GM23338 (cell line): ENCODE results near the gene TECPR2. TPM values are rescaled to one million over a fixed set of nuclear protein-coding genes. Genes with fewer than 3 reads are reported as not detected.

Experiments used
- ATAC-seq: fragments of 200-7000 bp; cut with Tn5 transposase; 3 replicates; pipeline ENCODE4 v1.9.1; 2020
- DNase-seq: peaks from one replicate; pipeline ENCODE4 v3.0.0-alpha.2; 2015; ENCODE audit warnings: low spot score
- H2AFZ ChIP-seq: fragments of 200-600 bp; sonication (generic); 2 replicates; pipeline ENCODE4 v1.8.0; 2016; ENCODE audit warnings: antibody characterized with exemption, mild to moderate bottlenecking, moderate library complexity
- H3F3A ChIP-seq: fragments of 200-600 bp; sonication (generic); replicated peaks from 2 replicates; pipeline ENCODE4 v1.8.0; 2017; ENCODE audit warnings: antibody characterized with exemption, mixed run types, low read depth
- H3K27ac ChIP-seq: fragments of 200-600 bp; sonication (generic); 2 replicates; pipeline ENCODE4 v1.6.1; 2016; ENCODE audit warnings: low read depth
- H3K27me3 ChIP-seq: fragments of 200-600 bp; sonication (generic); 2 replicates; pipeline ENCODE4 v1.8.0; 2016; ENCODE audit warnings: mild to moderate bottlenecking, mixed run types, moderate library complexity; ENCODE audit not compliant: insufficient read depth
- H3K36me3 ChIP-seq: fragments of 200-600 bp; sonication (generic); 2 replicates; pipeline ENCODE4 v1.8.0; 2016; ENCODE audit warnings: mild to moderate bottlenecking; ENCODE audit not compliant: insufficient read depth
- H3K4me1 ChIP-seq: fragments of 200-600 bp; sonication (generic); 2 replicates; pipeline ENCODE4 v1.8.0; 2016; ENCODE audit warnings: mild to moderate bottlenecking, moderate library complexity; ENCODE audit not compliant: insufficient read depth
- H3K4me2 ChIP-seq: fragments of 200-600 bp; sonication (generic); 2 replicates; pipeline ENCODE4 v1.7.1; 2017; ENCODE audit warnings: mixed run types
- H3K4me3 ChIP-seq: fragments of 200-600 bp; sonication (generic); 2 replicates; pipeline ENCODE4 v1.6.1; 2016; ENCODE audit warnings: mixed run types
- H3K79me2 ChIP-seq: fragments of 200-600 bp; sonication (generic); replicated peaks from 2 replicates; pipeline ENCODE4 v1.8.0; 2017; ENCODE audit warnings: mild to moderate bottlenecking; ENCODE audit not compliant: insufficient read depth
- H3K9me2 ChIP-seq: fragments of 200-600 bp; sonication (generic); 2 replicates; pipeline ENCODE4 v1.8.0; 2017; ENCODE audit not compliant: insufficient read depth
- H4K20me1 ChIP-seq: fragments of 200-600 bp; sonication (generic); replicated peaks from 2 replicates; pipeline ENCODE4 v1.8.0; 2017; ENCODE audit warnings: mild to moderate bottlenecking; ENCODE audit not compliant: insufficient read depth
- H3K27ac Mint-ChIP-seq: 2 replicates; pipeline ENCODE4 v1.8.0; 2020; ENCODE audit warnings: inconsistent platforms, mild to moderate bottlenecking, moderate library complexity, mixed read lengths
- H3K27me3 Mint-ChIP-seq: 3 replicates; pipeline ENCODE4 v1.8.0; 2022; ENCODE audit warnings: low read depth, mild to moderate bottlenecking, moderate library complexity, mixed read lengths, inconsistent platforms; ENCODE audit not compliant: insufficient read depth, poor library complexity
- H3K36me3 Mint-ChIP-seq: 3 replicates; pipeline ENCODE4 v1.8.0; 2021; ENCODE audit warnings: low read depth, mild to moderate bottlenecking, inconsistent platforms, moderate library complexity, mixed read lengths
- H3K4me1 Mint-ChIP-seq: 3 replicates; pipeline ENCODE4 v1.8.0; 2020; ENCODE audit warnings: mild to moderate bottlenecking, inconsistent platforms, mixed read lengths
- H3K4me3 Mint-ChIP-seq: 3 replicates; pipeline ENCODE4 v1.8.0; 2021; ENCODE audit warnings: moderate library complexity, mild to moderate bottlenecking, inconsistent platforms, mixed read lengths
- H3K9me3 Mint-ChIP-seq: 3 replicates; pipeline ENCODE4 v1.8.0; 2020; ENCODE audit warnings: moderate library complexity, mild to moderate bottlenecking, inconsistent platforms, mixed read lengths
- CREB1 ChIP-seq: fragments of 250-450 bp; sonication (Bioruptor Pico); IDR thresholded peaks from 2 replicates; pipeline ENCODE4 v1.5.0; 2020; ENCODE audit warnings: low read depth, mild to moderate bottlenecking, moderate library complexity
- EZH2 ChIP-seq: fragments of 200-600 bp; sonication (generic); IDR thresholded peaks from one replicate; pipeline ENCODE4 v1.8.0; 2017; ENCODE audit warnings: antibody characterized with exemption, mild to moderate bottlenecking, low read depth; ENCODE audit not compliant: unreplicated experiment
- EZH2phosphoT487 ChIP-seq: fragments of 200-600 bp; sonication (generic); IDR thresholded peaks from one replicate; pipeline ENCODE4 v1.8.1; 2018; ENCODE audit warnings: antibody characterized with exemption; ENCODE audit not compliant: unreplicated experiment
- NANOG ChIP-seq: IDR thresholded peaks from 2 replicates; pipeline ENCODE4 v1.6.1; 2016; ENCODE audit warnings: antibody characterized with exemption, borderline replicate concordance
- STAT1 ChIP-seq: IDR thresholded peaks from one replicate; pipeline ENCODE4 v1.6.1; 2016; ENCODE audit warnings: antibody characterized with exemption; ENCODE audit not compliant: unreplicated experiment
- ZNF114 ChIP-seq: fragments of 250-450 bp; sonication (Bioruptor Pico); IDR thresholded peaks from 2 replicates; pipeline ENCODE4 v1.5.0; 2020; ENCODE audit warnings: mild to moderate bottlenecking, moderate library complexity
- ZNF331 ChIP-seq: fragments of 250-450 bp; sonication (Bioruptor Pico); IDR thresholded peaks from 2 replicates; pipeline ENCODE4 v1.5.0; 2020; ENCODE audit warnings: low read depth, mild to moderate bottlenecking, moderate library complexity
- polyA plus RNA-seq: library from polyadenylated mRNA; unstranded; fragments of >200 nt; fragmentation: Nextera tagmentation; extraction: Ambion mirVana; gene quantifications from 2 replicates; pipeline ENCODE4 v1.2.1, GENCODE V29; 2016
- total RNA-seq: library from RNA; depleted of rRNA; stranded (reverse); fragments of >200 nt; shearing (Covaris generic); gene quantifications from 2 replicates; pipeline ENCODE4 v1.2.3, GENCODE V29; 2014
- TF ChIP-seq, protein P1 (sequence below): fragments of 250-450 bp; sonication (Bioruptor Pico); IDR thresholded peaks from 2 replicates; pipeline ENCODE4 v1.5.0; 2020; ENCODE audit warnings: mild to moderate bottlenecking, moderate library complexity
- TF ChIP-seq, protein P2 (sequence below), 2 experiments: fragments of 200-600 bp in 1 of 2; sonication (generic) in 1 of 2; conservative IDR thresholded peaks; 2 replicates each; pipeline versions ENCODE4 v1.5.1 to v1.6.1; 2016 to 2017; ENCODE audit warnings: antibody characterized with exemption in 2 of 2, low read depth in 2 of 2, mild to moderate bottlenecking in 2 of 2, moderate library complexity in 1 of 2
- TF ChIP-seq, protein P3 (sequence below): IDR thresholded peaks from one replicate; pipeline ENCODE4 v1.6.1; 2018; ENCODE audit warnings: antibody characterized with exemption; ENCODE audit not compliant: unreplicated experiment

Gene TECPR2
- total and polyA plus RNA-seq, 2 experiments from 2014 or later = 4.8 to 20.5 TPM

DNA sequence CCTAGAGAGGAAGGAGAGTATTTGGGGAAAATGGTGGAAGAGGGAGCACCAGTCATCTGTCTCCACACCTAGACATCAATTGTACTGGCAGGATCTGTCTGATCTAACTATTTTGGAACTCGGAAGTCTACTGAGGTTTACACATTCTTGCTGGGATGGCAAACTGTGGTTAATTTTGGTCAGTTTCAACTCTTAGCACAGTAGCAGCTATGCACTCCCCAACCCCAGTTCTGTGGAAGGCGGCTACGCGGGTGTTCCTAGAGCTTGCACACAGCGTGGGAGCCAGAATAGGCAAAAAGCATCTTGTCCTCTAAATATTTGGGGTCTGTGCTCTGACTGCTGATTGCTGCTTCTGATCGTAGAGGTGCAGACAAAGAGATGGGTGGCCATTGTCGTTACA is 33.8 kb downstream of the TECPR2 start:
- H3K4me2 ChIP-seq = no peak overlapping the region
- no peak overlapping the region for H3K4me3 ChIP-seq
- TF ChIP-seq EZH2 = no peak
- TF ChIP-seq STAT1 = no peak
- TF ChIP-seq ZNF331 = no peak
- no peak for TF ChIP-seq CREB1 (CRISPR knock-in tag)
- no peak for TF ChIP-seq EZH2phosphoT487
- TF ChIP-seq, protein P1, sequence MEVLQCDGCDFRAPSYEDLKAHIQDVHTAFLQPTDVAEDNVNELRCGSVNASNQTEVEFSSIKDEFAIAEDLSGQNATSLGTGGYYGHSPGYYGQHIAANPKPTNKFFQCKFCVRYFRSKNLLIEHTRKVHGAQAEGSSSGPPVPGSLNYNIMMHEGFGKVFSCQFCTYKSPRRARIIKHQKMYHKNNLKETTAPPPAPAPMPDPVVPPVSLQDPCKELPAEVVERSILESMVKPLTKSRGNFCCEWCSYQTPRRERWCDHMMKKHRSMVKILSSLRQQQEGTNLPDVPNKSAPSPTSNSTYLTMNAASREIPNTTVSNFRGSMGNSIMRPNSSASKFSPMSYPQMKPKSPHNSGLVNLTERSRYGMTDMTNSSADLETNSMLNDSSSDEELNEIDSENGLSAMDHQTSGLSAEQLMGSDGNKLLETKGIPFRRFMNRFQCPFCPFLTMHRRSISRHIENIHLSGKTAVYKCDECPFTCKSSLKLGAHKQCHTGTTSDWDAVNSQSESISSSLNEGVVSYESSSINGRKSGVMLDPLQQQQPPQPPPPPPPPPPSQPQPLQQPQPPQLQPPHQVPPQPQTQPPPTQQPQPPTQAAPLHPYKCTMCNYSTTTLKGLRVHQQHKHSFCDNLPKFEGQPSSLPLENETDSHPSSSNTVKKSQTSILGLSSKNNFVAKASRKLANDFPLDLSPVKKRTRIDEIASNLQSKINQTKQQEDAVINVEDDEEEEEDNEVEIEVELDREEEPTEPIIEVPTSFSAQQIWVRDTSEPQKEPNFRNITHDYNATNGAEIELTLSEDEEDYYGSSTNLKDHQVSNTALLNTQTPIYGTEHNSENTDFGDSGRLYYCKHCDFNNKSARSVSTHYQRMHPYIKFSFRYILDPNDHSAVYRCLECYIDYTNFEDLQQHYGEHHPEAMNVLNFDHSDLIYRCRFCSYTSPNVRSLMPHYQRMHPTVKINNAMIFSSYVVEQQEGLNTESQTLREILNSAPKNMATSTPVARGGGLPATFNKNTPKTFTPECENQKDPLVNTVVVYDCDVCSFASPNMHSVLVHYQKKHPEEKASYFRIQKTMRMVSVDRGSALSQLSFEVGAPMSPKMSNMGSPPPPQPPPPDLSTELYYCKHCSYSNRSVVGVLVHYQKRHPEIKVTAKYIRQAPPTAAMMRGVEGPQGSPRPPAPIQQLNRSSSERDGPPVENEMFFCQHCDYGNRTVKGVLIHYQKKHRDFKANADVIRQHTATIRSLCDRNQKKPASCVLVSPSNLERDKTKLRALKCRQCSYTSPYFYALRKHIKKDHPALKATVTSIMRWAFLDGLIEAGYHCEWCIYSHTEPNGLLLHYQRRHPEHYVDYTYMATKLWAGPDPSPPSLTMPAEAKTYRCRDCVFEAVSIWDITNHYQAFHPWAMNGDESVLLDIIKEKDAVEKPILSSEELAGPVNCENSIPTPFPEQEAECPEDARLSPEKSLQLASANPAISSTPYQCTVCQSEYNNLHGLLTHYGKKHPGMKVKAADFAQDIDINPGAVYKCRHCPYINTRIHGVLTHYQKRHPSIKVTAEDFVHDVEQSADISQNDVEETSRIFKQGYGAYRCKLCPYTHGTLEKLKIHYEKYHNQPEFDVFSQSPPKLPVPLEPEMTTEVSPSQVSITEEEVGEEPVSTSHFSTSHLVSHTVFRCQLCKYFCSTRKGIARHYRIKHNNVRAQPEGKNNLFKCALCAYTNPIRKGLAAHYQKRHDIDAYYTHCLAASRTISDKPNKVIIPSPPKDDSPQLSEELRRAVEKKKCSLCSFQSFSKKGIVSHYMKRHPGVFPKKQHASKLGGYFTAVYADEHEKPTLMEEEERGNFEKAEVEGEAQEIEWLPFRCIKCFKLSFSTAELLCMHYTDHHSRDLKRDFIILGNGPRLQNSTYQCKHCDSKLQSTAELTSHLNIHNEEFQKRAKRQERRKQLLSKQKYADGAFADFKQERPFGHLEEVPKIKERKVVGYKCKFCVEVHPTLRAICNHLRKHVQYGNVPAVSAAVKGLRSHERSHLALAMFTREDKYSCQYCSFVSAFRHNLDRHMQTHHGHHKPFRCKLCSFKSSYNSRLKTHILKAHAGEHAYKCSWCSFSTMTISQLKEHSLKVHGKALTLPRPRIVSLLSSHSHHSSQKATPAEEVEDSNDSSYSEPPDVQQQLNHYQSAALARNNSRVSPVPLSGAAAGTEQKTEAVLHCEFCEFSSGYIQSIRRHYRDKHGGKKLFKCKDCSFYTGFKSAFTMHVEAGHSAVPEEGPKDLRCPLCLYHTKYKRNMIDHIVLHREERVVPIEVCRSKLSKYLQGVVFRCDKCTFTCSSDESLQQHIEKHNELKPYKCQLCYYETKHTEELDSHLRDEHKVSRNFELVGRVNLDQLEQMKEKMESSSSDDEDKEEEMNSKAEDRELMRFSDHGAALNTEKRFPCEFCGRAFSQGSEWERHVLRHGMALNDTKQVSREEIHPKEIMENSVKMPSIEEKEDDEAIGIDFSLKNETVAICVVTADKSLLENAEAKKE (CRISPR knock-in tag) = no peak
- TF ChIP-seq, protein P2, sequence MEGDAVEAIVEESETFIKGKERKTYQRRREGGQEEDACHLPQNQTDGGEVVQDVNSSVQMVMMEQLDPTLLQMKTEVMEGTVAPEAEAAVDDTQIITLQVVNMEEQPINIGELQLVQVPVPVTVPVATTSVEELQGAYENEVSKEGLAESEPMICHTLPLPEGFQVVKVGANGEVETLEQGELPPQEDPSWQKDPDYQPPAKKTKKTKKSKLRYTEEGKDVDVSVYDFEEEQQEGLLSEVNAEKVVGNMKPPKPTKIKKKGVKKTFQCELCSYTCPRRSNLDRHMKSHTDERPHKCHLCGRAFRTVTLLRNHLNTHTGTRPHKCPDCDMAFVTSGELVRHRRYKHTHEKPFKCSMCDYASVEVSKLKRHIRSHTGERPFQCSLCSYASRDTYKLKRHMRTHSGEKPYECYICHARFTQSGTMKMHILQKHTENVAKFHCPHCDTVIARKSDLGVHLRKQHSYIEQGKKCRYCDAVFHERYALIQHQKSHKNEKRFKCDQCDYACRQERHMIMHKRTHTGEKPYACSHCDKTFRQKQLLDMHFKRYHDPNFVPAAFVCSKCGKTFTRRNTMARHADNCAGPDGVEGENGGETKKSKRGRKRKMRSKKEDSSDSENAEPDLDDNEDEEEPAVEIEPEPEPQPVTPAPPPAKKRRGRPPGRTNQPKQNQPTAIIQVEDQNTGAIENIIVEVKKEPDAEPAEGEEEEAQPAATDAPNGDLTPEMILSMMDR (conservative IDR thresholded peaks at IDR 0.05; ENCODE audit: low read depth in 2 of 2) = no peak
- TF ChIP-seq, protein P3, sequence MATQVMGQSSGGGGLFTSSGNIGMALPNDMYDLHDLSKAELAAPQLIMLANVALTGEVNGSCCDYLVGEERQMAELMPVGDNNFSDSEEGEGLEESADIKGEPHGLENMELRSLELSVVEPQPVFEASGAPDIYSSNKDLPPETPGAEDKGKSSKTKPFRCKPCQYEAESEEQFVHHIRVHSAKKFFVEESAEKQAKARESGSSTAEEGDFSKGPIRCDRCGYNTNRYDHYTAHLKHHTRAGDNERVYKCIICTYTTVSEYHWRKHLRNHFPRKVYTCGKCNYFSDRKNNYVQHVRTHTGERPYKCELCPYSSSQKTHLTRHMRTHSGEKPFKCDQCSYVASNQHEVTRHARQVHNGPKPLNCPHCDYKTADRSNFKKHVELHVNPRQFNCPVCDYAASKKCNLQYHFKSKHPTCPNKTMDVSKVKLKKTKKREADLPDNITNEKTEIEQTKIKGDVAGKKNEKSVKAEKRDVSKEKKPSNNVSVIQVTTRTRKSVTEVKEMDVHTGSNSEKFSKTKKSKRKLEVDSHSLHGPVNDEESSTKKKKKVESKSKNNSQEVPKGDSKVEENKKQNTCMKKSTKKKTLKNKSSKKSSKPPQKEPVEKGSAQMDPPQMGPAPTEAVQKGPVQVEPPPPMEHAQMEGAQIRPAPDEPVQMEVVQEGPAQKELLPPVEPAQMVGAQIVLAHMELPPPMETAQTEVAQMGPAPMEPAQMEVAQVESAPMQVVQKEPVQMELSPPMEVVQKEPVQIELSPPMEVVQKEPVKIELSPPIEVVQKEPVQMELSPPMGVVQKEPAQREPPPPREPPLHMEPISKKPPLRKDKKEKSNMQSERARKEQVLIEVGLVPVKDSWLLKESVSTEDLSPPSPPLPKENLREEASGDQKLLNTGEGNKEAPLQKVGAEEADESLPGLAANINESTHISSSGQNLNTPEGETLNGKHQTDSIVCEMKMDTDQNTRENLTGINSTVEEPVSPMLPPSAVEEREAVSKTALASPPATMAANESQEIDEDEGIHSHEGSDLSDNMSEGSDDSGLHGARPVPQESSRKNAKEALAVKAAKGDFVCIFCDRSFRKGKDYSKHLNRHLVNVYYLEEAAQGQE = no peak
- TF ChIP-seq NANOG = no peak
- no peak for TF ChIP-seq ZNF114
- H3F3A ChIP-seq = no peaks in the 10 kb centered on the region
- 0 out of 2 replicates have a peak, but pooled peaks cover 11% of the 10 kb centered on the region for H3K36me3 ChIP-seq
- no peak overlapping the region for H2AFZ ChIP-seq
- H4K20me1 ChIP-seq = no peaks in the 10 kb centered on the region
- Mint-ChIP-seq H3K27me3 (peaks cover 4% of the 10 kb centered on the region), H3K27ac (peak overlapping the region; percentile 45; the same call in 1 of the 2 replicates), H3K4me1 (peaks cover 22% of the 10 kb centered on the region), H3K36me3 (peaks cover 46% of the 10 kb centered on the region), H3K9me3 (peaks cover 34% of the 10 kb centered on the region), H3K4me3 (no peak overlapping the region)
- H3K9me2 ChIP-seq = no peaks in the 10 kb centered on the region
- H3K4me1 ChIP-seq = peaks cover 23% of the 10 kb centered on the region
- no peak for DNase-seq
- no peaks in the 10 kb centered on the region for H3K27me3 ChIP-seq
- no peaks in the 10 kb centered on the region for H3K79me2 ChIP-seq
- no peak for ATAC-seq
- H3K27ac ChIP-seq = no peak overlapping the region
